ENCODE measurements around the gene GPX3. TPM values are rescaled to one million over a fixed set of nuclear protein-coding genes. Genes with fewer than 3 reads are reported as not detected.

Gene GPX3
- total RNA-seq: not detected

DNA sequence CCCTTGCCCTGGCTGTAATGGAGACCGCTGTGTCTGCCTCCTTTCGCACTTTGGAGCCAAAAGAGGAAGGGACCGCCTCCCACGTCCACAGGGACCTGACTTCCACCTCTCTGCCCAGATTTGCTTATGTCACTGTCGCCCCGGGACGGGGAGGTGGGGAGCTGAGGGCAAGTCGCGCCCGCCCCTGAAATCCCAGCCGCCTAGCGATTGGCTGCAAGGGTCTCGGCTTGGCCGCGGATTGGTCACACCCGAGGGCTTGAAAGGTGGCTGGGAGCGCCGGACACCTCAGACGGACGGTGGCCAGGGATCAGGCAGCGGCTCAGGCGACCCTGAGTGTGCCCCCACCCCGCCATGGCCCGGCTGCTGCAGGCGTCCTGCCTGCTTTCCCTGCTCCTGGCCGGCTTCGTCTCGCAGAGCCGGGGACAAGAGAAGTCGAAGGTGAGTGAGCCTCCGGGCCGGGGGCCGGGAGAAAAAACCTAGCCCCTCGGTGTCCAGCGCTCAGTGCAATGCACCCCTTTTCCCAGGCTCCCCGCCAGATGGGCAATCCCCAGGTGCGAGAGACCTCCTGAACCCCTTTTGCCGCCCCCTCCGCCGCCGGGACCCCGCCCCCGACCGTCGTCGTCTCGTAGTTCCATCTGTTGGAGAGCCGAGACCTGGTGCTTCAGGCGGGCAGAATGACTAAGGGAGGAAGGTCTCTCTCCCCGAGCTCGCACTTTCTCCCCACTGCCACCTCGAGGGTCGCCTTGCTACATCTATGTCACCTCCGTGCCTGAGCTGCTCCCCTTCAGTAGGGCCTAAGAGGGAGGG, at the start of gene GPX3:
Gene GPX3 (plus strand): TSS at position 288 of the 807 bp plus-strand sequence. CDS start 64 bp downstream, at position 352.
- ATAC-seq (replicated peaks in 1 of 2) (peak; percentile 27 to 30), DNase-seq (peak; percentile 29 to 32)
- Mint-ChIP-seq H3K9me3 (no peaks in the 10 kb centered on the region), H3K4me1 (ENCODE audit: low read depth) (peaks cover 18% of the 10 kb centered on the region), H3K27ac (no peak within 1 kb of the TSS), H3K36me3 (ENCODE audit: insufficient read depth in 2 of 2) (peaks cover 0 to 9% of the 10 kb centered on the region in 2 donors), H3K27me3 (ENCODE audit: low read depth) (peaks cover 5% of the 10 kb centered on the region), H3K4me3 (peak within 1 kb of the TSS; percentile 32 to 75)

GRCh38 chr5:150978590-150978989, 41.8 kb upstream of the GPX3 start:
- H3K4me3 Mint-ChIP-seq: no peak overlapping the region
- ATAC-seq (replicated peaks in 1 of 2): no peak
- peaks cover 2 to 9% of the 10 kb centered on the region in 2 donors for H3K36me3 Mint-ChIP-seq (ENCODE audit: insufficient read depth in 2 of 2)
- H3K9me3 Mint-ChIP-seq: peaks cover 0 to 3% of the 10 kb centered on the region in 2 donors
- peaks cover 13% of the 10 kb centered on the region for H3K27me3 Mint-ChIP-seq (ENCODE audit: low read depth)
- no peak for DNase-seq
- H3K4me1 Mint-ChIP-seq (ENCODE audit: low read depth): no peaks in the 10 kb centered on the region
- no peak overlapping the region for H3K27ac Mint-ChIP-seq

DNA sequence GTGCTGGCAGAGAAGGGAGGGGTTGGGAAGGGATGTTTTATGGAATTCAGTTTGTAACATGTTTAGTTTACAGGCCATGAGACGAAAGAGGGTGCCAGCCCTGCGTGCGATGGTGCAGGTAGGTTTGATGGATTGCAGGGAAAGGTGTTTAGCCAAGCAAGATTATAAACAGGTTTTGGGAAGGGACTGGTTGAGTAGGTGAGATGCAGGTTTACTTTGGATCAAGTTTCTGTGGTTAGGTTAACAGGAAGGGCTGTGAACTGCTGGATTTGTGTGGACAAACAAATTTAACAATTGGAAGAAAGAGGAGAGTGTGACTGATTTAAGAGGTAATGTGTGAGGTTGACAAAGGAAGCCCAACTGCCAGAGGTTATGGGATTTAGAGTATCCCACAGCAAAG, 32.6 kb upstream of the GPX3 start:
- Mint-ChIP-seq H3K36me3 (ENCODE audit: insufficient read depth in 2 of 2) (peaks cover 4 to 5% of the 10 kb centered on the region in 2 donors), H3K27ac (no peak overlapping the region), H3K9me3 (peaks cover 3% of the 10 kb centered on the region in 2 donors), H3K27me3 (ENCODE audit: low read depth) (peaks cover 16% of the 10 kb centered on the region), H3K4me1 (ENCODE audit: low read depth) (no peaks in the 10 kb centered on the region), H3K4me3 (no peak overlapping the region)
- ATAC-seq (replicated peaks in 1 of 2) (no peak), DNase-seq (no peak)

DNA sequence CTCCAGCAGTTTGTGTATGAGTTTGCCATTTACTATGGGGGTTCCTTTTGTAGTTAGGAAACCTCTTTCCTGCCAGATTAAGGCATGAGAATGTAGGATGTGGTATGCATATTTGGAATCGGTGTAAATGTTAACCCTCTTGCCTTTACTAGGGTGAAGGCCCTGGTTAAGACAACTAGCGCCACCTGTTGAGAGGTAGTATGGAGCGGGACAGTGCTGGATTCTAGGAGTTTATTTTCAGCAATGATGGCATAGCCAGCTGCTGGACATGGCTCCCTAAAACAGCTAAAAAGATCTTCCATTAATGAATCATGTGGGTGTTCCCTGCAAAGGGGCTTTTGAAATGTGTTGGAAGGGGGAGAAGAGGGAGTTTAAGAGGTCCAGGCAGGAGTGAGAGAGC, 30.7 kb upstream of the GPX3 start:
- no peak overlapping the region for H3K27ac Mint-ChIP-seq
- H3K4me3 Mint-ChIP-seq: no peak overlapping the region
- peaks cover 8% of the 10 kb centered on the region for H3K27me3 Mint-ChIP-seq (ENCODE audit: low read depth)
- H3K4me1 Mint-ChIP-seq (ENCODE audit: low read depth): no peaks in the 10 kb centered on the region
- H3K9me3 Mint-ChIP-seq: no peaks in the 10 kb centered on the region
- peaks cover 5 to 6% of the 10 kb centered on the region in 2 donors for H3K36me3 Mint-ChIP-seq (ENCODE audit: insufficient read depth in 2 of 2)
- ATAC-seq (replicated peaks in 1 of 2): peak in 1 of 2 donors; percentile 26
- peak; percentile 8 to 9 for DNase-seq

- peaks cover 8% of the 10 kb centered on the region for H3K27me3 Mint-ChIP-seq (ENCODE audit: low read depth)
- DNase-seq (no peak), ATAC-seq (replicated peaks in 1 of 2) (no peak)
- H3K36me3 Mint-ChIP-seq (ENCODE audit: insufficient read depth in 2 of 2): peaks cover 6 to 7% of the 10 kb centered on the region in 2 donors
- H3K4me1 Mint-ChIP-seq (ENCODE audit: low read depth): no peaks in the 10 kb centered on the region
- no peak overlapping the region for H3K27ac Mint-ChIP-seq
- H3K4me3 Mint-ChIP-seq: no peak overlapping the region
- H3K9me3 Mint-ChIP-seq: no peaks in the 10 kb centered on the region
Measured at GRCh38 chr5:150992705-150993104, 27.7 kb upstream of the GPX3 start.

GRCh38 chr5:150993422-150993821, 27.0 kb upstream of the GPX3 start:
- no peaks in the 10 kb centered on the region for H3K4me1 Mint-ChIP-seq (ENCODE audit: low read depth)
- DNase-seq (no peak), ATAC-seq (replicated peaks in 1 of 2) (no peak)
- H3K36me3 Mint-ChIP-seq (ENCODE audit: insufficient read depth in 2 of 2): peaks cover 6 to 7% of the 10 kb centered on the region in 2 donors
- no peaks in the 10 kb centered on the region for H3K9me3 Mint-ChIP-seq
- peaks cover 8% of the 10 kb centered on the region for H3K27me3 Mint-ChIP-seq (ENCODE audit: low read depth)
- no peak overlapping the region for H3K4me3 Mint-ChIP-seq
- H3K27ac Mint-ChIP-seq: no peak overlapping the region

DNA sequence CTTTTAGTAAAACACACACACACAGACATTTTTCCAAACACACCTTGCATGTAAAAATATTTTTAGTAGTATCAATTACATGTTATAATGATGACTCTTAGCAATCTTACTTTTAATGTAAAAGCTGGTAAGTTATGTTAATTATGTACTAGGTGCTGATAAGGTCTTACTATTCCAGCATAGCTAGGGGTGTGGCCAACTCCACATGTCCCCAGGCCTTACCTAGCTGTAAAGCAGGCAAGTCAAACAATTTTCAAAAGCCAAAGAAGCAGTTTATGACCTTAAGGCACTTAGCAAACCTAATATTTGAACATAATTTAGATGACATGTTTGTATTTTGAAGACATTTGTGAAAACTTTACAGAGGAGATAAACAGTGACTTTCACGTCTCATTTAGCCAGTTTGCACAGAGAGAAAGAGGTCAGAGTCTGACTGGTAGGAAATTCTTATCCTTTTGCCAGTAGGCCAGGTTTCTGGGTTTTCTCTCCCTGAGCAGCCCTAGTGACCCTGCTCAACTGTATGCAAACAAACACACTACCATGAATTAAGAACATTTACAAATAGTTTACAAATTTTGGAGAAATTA, 26.5 kb upstream of the GPX3 start:
- Mint-ChIP-seq H3K4me3 (no peak overlapping the region), H3K27ac (no peak overlapping the region), H3K4me1 (ENCODE audit: low read depth) (no peaks in the 10 kb centered on the region), H3K27me3 (ENCODE audit: low read depth) (peaks cover 8% of the 10 kb centered on the region), H3K9me3 (no peaks in the 10 kb centered on the region), H3K36me3 (ENCODE audit: insufficient read depth in 2 of 2) (peaks cover 6 to 7% of the 10 kb centered on the region in 2 donors)
- no peak for DNase-seq
- no peak for ATAC-seq (replicated peaks in 1 of 2)

GRCh38 chr5:150999704-151000442, 20.5 kb upstream of the GPX3 start:
- Mint-ChIP-seq H3K4me3 (no peak overlapping the region), H3K9me3 (no peaks in the 10 kb centered on the region), H3K27ac (no peak overlapping the region), H3K36me3 (ENCODE audit: insufficient read depth in 2 of 2) (peaks cover 0 to 3% of the 10 kb centered on the region in 2 donors), H3K27me3 (ENCODE audit: low read depth) (peaks cover 7% of the 10 kb centered on the region), H3K4me1 (ENCODE audit: low read depth) (no peaks in the 10 kb centered on the region)
- ATAC-seq (replicated peaks in 1 of 2) (no peak), DNase-seq (no peak)

GRCh38 chr5:151001436-151001835, 19.0 kb upstream of the GPX3 start:
- no peaks in the 10 kb centered on the region for H3K9me3 Mint-ChIP-seq
- no peak for ATAC-seq (replicated peaks in 1 of 2)
- no peak for DNase-seq
- H3K4me3 Mint-ChIP-seq: no peak overlapping the region
- no peaks in the 10 kb centered on the region for H3K36me3 Mint-ChIP-seq (ENCODE audit: insufficient read depth in 2 of 2)
- no peaks in the 10 kb centered on the region for H3K4me1 Mint-ChIP-seq (ENCODE audit: low read depth)
- H3K27ac Mint-ChIP-seq: no peak overlapping the region
- H3K27me3 Mint-ChIP-seq (ENCODE audit: low read depth): peaks cover 9% of the 10 kb centered on the region

GRCh38 chr5:151002250-151002649, 18.1 kb upstream of the GPX3 start:
- H3K9me3 Mint-ChIP-seq: no peaks in the 10 kb centered on the region
- H3K4me3 Mint-ChIP-seq: no peak overlapping the region
- peaks cover 14% of the 10 kb centered on the region for H3K27me3 Mint-ChIP-seq (ENCODE audit: low read depth)
- H3K27ac Mint-ChIP-seq: no peak overlapping the region
- H3K4me1 Mint-ChIP-seq (ENCODE audit: low read depth): no peaks in the 10 kb centered on the region
- DNase-seq (no peak), ATAC-seq (replicated peaks in 1 of 2) (no peak)
- no peaks in the 10 kb centered on the region for H3K36me3 Mint-ChIP-seq (ENCODE audit: insufficient read depth in 2 of 2)

DNA sequence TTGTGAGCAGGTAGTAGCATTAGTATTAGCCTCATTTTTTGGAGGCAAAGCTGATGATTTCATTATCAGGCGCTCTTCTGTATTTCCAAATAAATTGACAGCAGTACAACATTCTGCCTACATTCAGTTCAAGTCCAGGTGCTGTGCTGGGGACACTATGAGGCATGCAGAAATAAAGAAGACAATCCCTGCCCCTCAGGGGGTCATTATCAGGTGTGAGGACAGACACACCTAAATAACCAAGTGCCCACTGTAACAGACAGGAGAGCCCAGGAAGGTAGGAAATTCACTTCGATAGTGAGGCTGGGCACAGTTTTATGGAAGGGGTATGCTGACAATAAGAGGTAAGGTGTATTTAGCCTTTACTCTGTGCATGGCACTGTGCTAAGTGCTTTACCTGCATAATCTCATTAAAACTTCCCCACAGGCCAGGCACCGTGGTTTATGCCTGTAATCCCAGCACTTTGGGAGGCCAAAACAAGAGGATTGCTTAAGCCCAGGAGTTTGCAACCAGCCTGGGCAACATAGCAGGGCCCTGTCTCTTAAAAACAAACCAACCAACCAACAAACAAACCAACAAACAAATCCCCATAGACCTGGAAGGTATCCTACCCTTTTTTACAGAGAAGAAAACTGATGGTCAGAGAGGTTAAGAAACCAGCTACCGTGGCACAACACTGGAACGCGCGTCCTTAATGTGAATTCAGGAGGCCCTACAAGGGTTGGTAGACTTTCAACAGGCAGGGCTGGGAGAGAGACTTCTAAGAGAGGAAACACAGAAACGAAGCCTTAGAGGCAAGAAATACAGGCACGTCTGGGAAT, 17.5 kb upstream of the GPX3 start:
- H3K36me3 Mint-ChIP-seq (ENCODE audit: insufficient read depth in 2 of 2): no peaks in the 10 kb centered on the region

GRCh38 chr5:151003503-151003860, 16.9 kb upstream of the GPX3 start:
- Mint-ChIP-seq H3K4me3 (no peak overlapping the region), H3K27me3 (ENCODE audit: low read depth) (peaks cover 14% of the 10 kb centered on the region), H3K27ac (peak overlapping the region; percentile 25), H3K9me3 (no peaks in the 10 kb centered on the region), H3K36me3 (ENCODE audit: insufficient read depth in 2 of 2) (no peaks in the 10 kb centered on the region), H3K4me1 (ENCODE audit: low read depth) (no peaks in the 10 kb centered on the region)
- DNase-seq: no peak
- no peak for ATAC-seq (replicated peaks in 1 of 2)

More for the DNA sequence above, 17.5 kb upstream of the GPX3 start:
- no peak overlapping the region for H3K27ac Mint-ChIP-seq
- no peak for DNase-seq
- no peak for ATAC-seq (replicated peaks in 1 of 2)
- H3K4me3 Mint-ChIP-seq: no peak overlapping the region
- H3K9me3 Mint-ChIP-seq: no peaks in the 10 kb centered on the region
- H3K27me3 Mint-ChIP-seq (ENCODE audit: low read depth): peaks cover 14% of the 10 kb centered on the region
- no peaks in the 10 kb centered on the region for H3K4me1 Mint-ChIP-seq (ENCODE audit: low read depth)
